Measurements from ENCODE around the gene LEUTX. TPM values are rescaled to one million over a fixed set of nuclear protein-coding genes. Genes with fewer than 3 reads are reported as not detected.

LEUTX gene
- total and polyA plus RNA-seq, 2 experiments from 2014 or later, result not detected

DNA sequence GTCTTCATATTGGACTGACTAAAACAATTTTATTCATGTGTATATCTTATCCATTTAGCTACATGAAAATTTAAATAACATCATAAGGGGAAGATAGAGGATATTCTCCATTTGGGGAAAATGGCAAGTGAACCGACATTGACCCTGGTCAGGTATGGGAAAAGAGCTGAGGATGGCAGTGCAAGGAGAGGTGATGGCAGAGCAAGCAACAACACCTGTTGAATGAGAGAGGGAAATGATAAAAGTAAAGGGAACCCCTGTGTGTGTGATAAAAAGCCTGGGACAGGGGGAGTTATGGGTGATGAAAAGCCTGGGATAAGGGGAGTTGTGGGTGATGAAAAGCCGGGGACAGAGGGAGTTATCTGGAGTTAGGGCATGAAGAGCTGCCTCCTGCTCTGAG lies 44.8 kb upstream of the LEUTX start:
- Histone ChIP-seq H2AFZ (no peak overlapping the region), H3K79me2 (replicated peaks; ENCODE audit: insufficient read depth) (no peaks in the 10 kb centered on the region), H3K4me2 (no peak overlapping the region), H3K4me3 (no peak overlapping the region), H3K9me2 (ENCODE audit: insufficient read depth) (no peaks in the 10 kb centered on the region), H4K20me1 (replicated peaks; ENCODE audit: insufficient read depth) (no peaks in the 10 kb centered on the region), H3F3A (replicated peaks; ENCODE audit: low read depth) (no peaks in the 10 kb centered on the region), H3K27me3 (ENCODE audit: insufficient read depth) (no peaks in the 10 kb centered on the region), H3K27ac (ENCODE audit: low read depth) (no peak overlapping the region), H3K4me1 (ENCODE audit: insufficient read depth) (0 out of 2 replicates have a peak, but pooled peaks cover 5% of the 10 kb centered on the region), H3K36me3 (ENCODE audit: insufficient read depth) (no peaks in the 10 kb centered on the region)
- no peaks in the 10 kb centered on the region for H3K4me1 Mint-ChIP-seq
- no peak for ATAC-seq
- peaks cover 2% of the 10 kb centered on the region for H3K27me3 Mint-ChIP-seq (ENCODE audit: insufficient read depth, low read depth, poor library complexity)
- DNase-seq (ENCODE audit: low spot score), result no peak
- H3K27ac Mint-ChIP-seq, result no peak overlapping the region
- TF ChIP-seq, protein P1, sequence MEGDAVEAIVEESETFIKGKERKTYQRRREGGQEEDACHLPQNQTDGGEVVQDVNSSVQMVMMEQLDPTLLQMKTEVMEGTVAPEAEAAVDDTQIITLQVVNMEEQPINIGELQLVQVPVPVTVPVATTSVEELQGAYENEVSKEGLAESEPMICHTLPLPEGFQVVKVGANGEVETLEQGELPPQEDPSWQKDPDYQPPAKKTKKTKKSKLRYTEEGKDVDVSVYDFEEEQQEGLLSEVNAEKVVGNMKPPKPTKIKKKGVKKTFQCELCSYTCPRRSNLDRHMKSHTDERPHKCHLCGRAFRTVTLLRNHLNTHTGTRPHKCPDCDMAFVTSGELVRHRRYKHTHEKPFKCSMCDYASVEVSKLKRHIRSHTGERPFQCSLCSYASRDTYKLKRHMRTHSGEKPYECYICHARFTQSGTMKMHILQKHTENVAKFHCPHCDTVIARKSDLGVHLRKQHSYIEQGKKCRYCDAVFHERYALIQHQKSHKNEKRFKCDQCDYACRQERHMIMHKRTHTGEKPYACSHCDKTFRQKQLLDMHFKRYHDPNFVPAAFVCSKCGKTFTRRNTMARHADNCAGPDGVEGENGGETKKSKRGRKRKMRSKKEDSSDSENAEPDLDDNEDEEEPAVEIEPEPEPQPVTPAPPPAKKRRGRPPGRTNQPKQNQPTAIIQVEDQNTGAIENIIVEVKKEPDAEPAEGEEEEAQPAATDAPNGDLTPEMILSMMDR (conservative IDR thresholded peaks at IDR 0.05; ENCODE audit: low read depth in 2 of 2), result no peak
- TF ChIP-seq, protein P2, sequence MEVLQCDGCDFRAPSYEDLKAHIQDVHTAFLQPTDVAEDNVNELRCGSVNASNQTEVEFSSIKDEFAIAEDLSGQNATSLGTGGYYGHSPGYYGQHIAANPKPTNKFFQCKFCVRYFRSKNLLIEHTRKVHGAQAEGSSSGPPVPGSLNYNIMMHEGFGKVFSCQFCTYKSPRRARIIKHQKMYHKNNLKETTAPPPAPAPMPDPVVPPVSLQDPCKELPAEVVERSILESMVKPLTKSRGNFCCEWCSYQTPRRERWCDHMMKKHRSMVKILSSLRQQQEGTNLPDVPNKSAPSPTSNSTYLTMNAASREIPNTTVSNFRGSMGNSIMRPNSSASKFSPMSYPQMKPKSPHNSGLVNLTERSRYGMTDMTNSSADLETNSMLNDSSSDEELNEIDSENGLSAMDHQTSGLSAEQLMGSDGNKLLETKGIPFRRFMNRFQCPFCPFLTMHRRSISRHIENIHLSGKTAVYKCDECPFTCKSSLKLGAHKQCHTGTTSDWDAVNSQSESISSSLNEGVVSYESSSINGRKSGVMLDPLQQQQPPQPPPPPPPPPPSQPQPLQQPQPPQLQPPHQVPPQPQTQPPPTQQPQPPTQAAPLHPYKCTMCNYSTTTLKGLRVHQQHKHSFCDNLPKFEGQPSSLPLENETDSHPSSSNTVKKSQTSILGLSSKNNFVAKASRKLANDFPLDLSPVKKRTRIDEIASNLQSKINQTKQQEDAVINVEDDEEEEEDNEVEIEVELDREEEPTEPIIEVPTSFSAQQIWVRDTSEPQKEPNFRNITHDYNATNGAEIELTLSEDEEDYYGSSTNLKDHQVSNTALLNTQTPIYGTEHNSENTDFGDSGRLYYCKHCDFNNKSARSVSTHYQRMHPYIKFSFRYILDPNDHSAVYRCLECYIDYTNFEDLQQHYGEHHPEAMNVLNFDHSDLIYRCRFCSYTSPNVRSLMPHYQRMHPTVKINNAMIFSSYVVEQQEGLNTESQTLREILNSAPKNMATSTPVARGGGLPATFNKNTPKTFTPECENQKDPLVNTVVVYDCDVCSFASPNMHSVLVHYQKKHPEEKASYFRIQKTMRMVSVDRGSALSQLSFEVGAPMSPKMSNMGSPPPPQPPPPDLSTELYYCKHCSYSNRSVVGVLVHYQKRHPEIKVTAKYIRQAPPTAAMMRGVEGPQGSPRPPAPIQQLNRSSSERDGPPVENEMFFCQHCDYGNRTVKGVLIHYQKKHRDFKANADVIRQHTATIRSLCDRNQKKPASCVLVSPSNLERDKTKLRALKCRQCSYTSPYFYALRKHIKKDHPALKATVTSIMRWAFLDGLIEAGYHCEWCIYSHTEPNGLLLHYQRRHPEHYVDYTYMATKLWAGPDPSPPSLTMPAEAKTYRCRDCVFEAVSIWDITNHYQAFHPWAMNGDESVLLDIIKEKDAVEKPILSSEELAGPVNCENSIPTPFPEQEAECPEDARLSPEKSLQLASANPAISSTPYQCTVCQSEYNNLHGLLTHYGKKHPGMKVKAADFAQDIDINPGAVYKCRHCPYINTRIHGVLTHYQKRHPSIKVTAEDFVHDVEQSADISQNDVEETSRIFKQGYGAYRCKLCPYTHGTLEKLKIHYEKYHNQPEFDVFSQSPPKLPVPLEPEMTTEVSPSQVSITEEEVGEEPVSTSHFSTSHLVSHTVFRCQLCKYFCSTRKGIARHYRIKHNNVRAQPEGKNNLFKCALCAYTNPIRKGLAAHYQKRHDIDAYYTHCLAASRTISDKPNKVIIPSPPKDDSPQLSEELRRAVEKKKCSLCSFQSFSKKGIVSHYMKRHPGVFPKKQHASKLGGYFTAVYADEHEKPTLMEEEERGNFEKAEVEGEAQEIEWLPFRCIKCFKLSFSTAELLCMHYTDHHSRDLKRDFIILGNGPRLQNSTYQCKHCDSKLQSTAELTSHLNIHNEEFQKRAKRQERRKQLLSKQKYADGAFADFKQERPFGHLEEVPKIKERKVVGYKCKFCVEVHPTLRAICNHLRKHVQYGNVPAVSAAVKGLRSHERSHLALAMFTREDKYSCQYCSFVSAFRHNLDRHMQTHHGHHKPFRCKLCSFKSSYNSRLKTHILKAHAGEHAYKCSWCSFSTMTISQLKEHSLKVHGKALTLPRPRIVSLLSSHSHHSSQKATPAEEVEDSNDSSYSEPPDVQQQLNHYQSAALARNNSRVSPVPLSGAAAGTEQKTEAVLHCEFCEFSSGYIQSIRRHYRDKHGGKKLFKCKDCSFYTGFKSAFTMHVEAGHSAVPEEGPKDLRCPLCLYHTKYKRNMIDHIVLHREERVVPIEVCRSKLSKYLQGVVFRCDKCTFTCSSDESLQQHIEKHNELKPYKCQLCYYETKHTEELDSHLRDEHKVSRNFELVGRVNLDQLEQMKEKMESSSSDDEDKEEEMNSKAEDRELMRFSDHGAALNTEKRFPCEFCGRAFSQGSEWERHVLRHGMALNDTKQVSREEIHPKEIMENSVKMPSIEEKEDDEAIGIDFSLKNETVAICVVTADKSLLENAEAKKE (CRISPR knock-in tag; IDR thresholded peaks at IDR 0.05), result no peak
- TF ChIP-seq EZH2 (IDR thresholded peaks at IDR 0.05; ENCODE audit: low read depth, unreplicated experiment) (no peak), POLR2AphosphoS5 (IDR thresholded peaks at IDR 0.05; ENCODE audit: low read depth) (no peak), JUNB (IDR thresholded peaks at IDR 0.05; ENCODE audit: unreplicated experiment) (no peak), ZNF331 (CRISPR knock-in tag; IDR thresholded peaks at IDR 0.05; ENCODE audit: low read depth) (no peak), ZNF114 (CRISPR knock-in tag; IDR thresholded peaks at IDR 0.05) (no peak), CREB1 (CRISPR knock-in tag; IDR thresholded peaks at IDR 0.05; ENCODE audit: low read depth) (no peak), EZH2phosphoT487 (IDR thresholded peaks at IDR 0.05; ENCODE audit: unreplicated experiment) (no peak), STAT1 (IDR thresholded peaks at IDR 0.05; ENCODE audit: unreplicated experiment) (no peak), NANOG (IDR thresholded peaks at IDR 0.05; ENCODE audit: borderline replicate concordance) (no peak)
- TF ChIP-seq, protein P3, sequence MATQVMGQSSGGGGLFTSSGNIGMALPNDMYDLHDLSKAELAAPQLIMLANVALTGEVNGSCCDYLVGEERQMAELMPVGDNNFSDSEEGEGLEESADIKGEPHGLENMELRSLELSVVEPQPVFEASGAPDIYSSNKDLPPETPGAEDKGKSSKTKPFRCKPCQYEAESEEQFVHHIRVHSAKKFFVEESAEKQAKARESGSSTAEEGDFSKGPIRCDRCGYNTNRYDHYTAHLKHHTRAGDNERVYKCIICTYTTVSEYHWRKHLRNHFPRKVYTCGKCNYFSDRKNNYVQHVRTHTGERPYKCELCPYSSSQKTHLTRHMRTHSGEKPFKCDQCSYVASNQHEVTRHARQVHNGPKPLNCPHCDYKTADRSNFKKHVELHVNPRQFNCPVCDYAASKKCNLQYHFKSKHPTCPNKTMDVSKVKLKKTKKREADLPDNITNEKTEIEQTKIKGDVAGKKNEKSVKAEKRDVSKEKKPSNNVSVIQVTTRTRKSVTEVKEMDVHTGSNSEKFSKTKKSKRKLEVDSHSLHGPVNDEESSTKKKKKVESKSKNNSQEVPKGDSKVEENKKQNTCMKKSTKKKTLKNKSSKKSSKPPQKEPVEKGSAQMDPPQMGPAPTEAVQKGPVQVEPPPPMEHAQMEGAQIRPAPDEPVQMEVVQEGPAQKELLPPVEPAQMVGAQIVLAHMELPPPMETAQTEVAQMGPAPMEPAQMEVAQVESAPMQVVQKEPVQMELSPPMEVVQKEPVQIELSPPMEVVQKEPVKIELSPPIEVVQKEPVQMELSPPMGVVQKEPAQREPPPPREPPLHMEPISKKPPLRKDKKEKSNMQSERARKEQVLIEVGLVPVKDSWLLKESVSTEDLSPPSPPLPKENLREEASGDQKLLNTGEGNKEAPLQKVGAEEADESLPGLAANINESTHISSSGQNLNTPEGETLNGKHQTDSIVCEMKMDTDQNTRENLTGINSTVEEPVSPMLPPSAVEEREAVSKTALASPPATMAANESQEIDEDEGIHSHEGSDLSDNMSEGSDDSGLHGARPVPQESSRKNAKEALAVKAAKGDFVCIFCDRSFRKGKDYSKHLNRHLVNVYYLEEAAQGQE (IDR thresholded peaks at IDR 0.05; ENCODE audit: unreplicated experiment), result no peak
- TF ChIP-seq, protein P4, sequence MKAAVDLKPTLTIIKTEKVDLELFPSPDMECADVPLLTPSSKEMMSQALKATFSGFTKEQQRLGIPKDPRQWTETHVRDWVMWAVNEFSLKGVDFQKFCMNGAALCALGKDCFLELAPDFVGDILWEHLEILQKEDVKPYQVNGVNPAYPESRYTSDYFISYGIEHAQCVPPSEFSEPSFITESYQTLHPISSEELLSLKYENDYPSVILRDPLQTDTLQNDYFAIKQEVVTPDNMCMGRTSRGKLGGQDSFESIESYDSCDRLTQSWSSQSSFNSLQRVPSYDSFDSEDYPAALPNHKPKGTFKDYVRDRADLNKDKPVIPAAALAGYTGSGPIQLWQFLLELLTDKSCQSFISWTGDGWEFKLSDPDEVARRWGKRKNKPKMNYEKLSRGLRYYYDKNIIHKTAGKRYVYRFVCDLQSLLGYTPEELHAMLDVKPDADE (IDR thresholded peaks at IDR 0.05), result no peak
- no peaks in the 10 kb centered on the region for H3K36me3 Mint-ChIP-seq (ENCODE audit: low read depth)
- no peaks in the 10 kb centered on the region for H3K9me3 Mint-ChIP-seq
- no peak overlapping the region for H3K4me3 Mint-ChIP-seq
